Neural crest cell (in vitro differentiated cells): ENCODE data around the gene CIAO3. TPM values are rescaled to one million over a fixed set of nuclear protein-coding genes. Genes with fewer than 3 reads are reported as not detected.

ENCODE experiments used
- DNase-seq: peaks from one replicate; pipeline ENCODE4 v3.0.0; 2021; ENCODE audit warnings: low read depth, mixed read lengths, low spot score
- H3K27ac Mint-ChIP-seq: one replicate; pipeline ENCODE4 v1.8.0; 2021; ENCODE audit warnings: mild to moderate bottlenecking, mixed read lengths; ENCODE audit not compliant: unreplicated experiment
- H3K27me3 Mint-ChIP-seq: 2 replicates; pipeline ENCODE4 v1.8.0; 2021; ENCODE audit warnings: low read depth, mild to moderate bottlenecking, mixed read lengths
- H3K36me3 Mint-ChIP-seq: 2 replicates; pipeline ENCODE4 v1.8.0; 2021; ENCODE audit warnings: low read depth, mild to moderate bottlenecking, mixed read lengths
- H3K4me1 Mint-ChIP-seq: 2 replicates; pipeline ENCODE4 v1.8.0; 2021; ENCODE audit warnings: mixed read lengths
- H3K4me3 Mint-ChIP-seq: one replicate; pipeline ENCODE4 v1.8.0; 2021; ENCODE audit warnings: mild to moderate bottlenecking, mixed read lengths
- H3K9me3 Mint-ChIP-seq: 2 replicates; pipeline ENCODE4 v1.8.0; 2021; ENCODE audit warnings: mixed read lengths
- CTCF ChIP-seq: fragments of 200-600 bp; sonication (generic); conservative IDR thresholded peaks from 2 replicates; pipeline ENCODE4 v1.5.0; 2021; ENCODE audit warnings: antibody characterized with exemption, mild to moderate bottlenecking
- total RNA-seq: library from RNA; stranded (reverse); gene quantifications from 2 replicates; pipeline ENCODE4 v1.2.1, GENCODE V29; 2021

The CIAO3 gene
- total RNA-seq, 1 donor from 2014 or later, result 45.9 TPM

GRCh38 chr16:711084-711483 is 29.7 kb downstream of the CIAO3 start:
- Mint-ChIP-seq H3K27me3 (peaks cover 45% of the 10 kb centered on the region), H3K36me3 (no peaks in the 10 kb centered on the region), H3K27ac (no peak overlapping the region), H3K4me3 (peak overlapping the region; percentile 27), H3K4me1 (peaks cover 18% of the 10 kb centered on the region), H3K9me3 (no peaks in the 10 kb centered on the region)
- TF ChIP-seq CTCF, result no peak
- DNase-seq, result no peak

GRCh38 chr16:710500-711075 is 30.2 kb downstream of the CIAO3 start:
- Mint-ChIP-seq H3K4me3 (peak overlapping the region; percentile 74), H3K36me3 (no peaks in the 10 kb centered on the region), H3K4me1 (peaks cover 17% of the 10 kb centered on the region), H3K9me3 (no peaks in the 10 kb centered on the region), H3K27me3 (peaks cover 44% of the 10 kb centered on the region), H3K27ac (peak overlapping the region; percentile 90)
- TF ChIP-seq CTCF, result no peak
- no peak for DNase-seq

GRCh38 chr16:709566-710499 is 31.0 kb downstream of the CIAO3 start:
- no peaks in the 10 kb centered on the region for H3K36me3 Mint-ChIP-seq
- H3K9me3 Mint-ChIP-seq, result no peaks in the 10 kb centered on the region
- peaks cover 45% of the 10 kb centered on the region for H3K27me3 Mint-ChIP-seq
- DNase-seq, result peak; percentile 88
- peaks cover 17% of the 10 kb centered on the region for H3K4me1 Mint-ChIP-seq
- no peak for TF ChIP-seq CTCF
- peak overlapping the region; percentile 90 for H3K27ac Mint-ChIP-seq
- peak overlapping the region; percentile 84 for H3K4me3 Mint-ChIP-seq

- Mint-ChIP-seq H3K27ac (peak overlapping the region; percentile 19), H3K36me3 (no peaks in the 10 kb centered on the region), H3K4me1 (peaks cover 17% of the 10 kb centered on the region), H3K4me3 (peak overlapping the region; percentile 84), H3K9me3 (no peaks in the 10 kb centered on the region), H3K27me3 (peaks cover 53% of the 10 kb centered on the region)
- DNase-seq, result no peak
- no peak for TF ChIP-seq CTCF
Observed at GRCh38 chr16:708959-709358, 31.8 kb downstream of the CIAO3 start.

- TF ChIP-seq CTCF, result no peak
- no peaks in the 10 kb centered on the region for H3K9me3 Mint-ChIP-seq
- no peaks in the 10 kb centered on the region for H3K36me3 Mint-ChIP-seq
- H3K27me3 Mint-ChIP-seq, result peaks cover 63% of the 10 kb centered on the region
- no peak overlapping the region for H3K4me3 Mint-ChIP-seq
- peaks cover 17% of the 10 kb centered on the region for H3K4me1 Mint-ChIP-seq
- DNase-seq, result no peak
- H3K27ac Mint-ChIP-seq, result no peak overlapping the region
Observed at GRCh38 chr16:708019-708418, 32.8 kb downstream of the CIAO3 start.
